Measurements from ENCODE around the gene RTEL1. TPM values are rescaled to one million over a fixed set of nuclear protein-coding genes. Genes with fewer than 3 reads are reported as not detected.

Gene RTEL1
- total and polyA plus RNA-seq, 2 donors (not counting 1 experiment from before 2014, with no cell fraction given): 4.7 to 12.4 TPM

GRCh38 chr20:63617876-63618265, 40.2 kb upstream of the RTEL1 start:
- Histone ChIP-seq H3K9ac (ENCODE audit: insufficient read depth, low read length) (no peak overlapping the region), H3K27me3 (ENCODE audit: control insufficient read depth, insufficient read depth, low read length) (no peaks in the 10 kb centered on the region), H3K9me3 (ENCODE audit: control insufficient read depth, insufficient read depth, low read depth, low read length) (no peaks in the 10 kb centered on the region), H3K4me1 (ENCODE audit: control insufficient read depth, extremely low read depth, insufficient read depth, low read length) (no peaks in the 10 kb centered on the region), H3K36me3 (ENCODE audit: control insufficient read depth, insufficient read depth, low read length) (peaks cover 7% of the 10 kb centered on the region), H4K20me1 (ENCODE audit: control insufficient read depth, extremely low read depth, insufficient read depth, low read length) (no peaks in the 10 kb centered on the region), H3K79me2 (ENCODE audit: control insufficient read depth, insufficient read depth, low read length) (peaks cover 34% of the 10 kb centered on the region), H3K27ac (ENCODE audit: insufficient read depth, low read length) (no peak overlapping the region), H3K4me2 (ENCODE audit: extremely low read depth, insufficient read depth, low read length) (no peak overlapping the region), H3K4me3 (replicated peaks in 1 of 4; ENCODE audit: control extremely low read depth in 1 of 4, insufficient read depth in 1 of 4, low read depth in 3 of 4, low read length in 4 of 4) (no peak overlapping the region), H2AFZ (ENCODE audit: low read length) (no peak overlapping the region)
- DNase-seq (ENCODE audit: low read depth in 2 of 2): no peak
- TF ChIP-seq EZH2 (IDR thresholded peaks at IDR 0.05; ENCODE audit: low read length, missing control alignments) (no peak), CTCF (conservative IDR thresholded peaks at IDR 0.05 in 1 of 2, IDR thresholded peaks at IDR 0.05 in 1 of 2; ENCODE audit: low read depth in 1 of 2, low read length in 2 of 2) (no peak)

GRCh38 chr20:63618291-63618980, 39.7 kb upstream of the RTEL1 start:
- Histone ChIP-seq H3K9ac (ENCODE audit: insufficient read depth, low read length) (no peak overlapping the region), H3K79me2 (ENCODE audit: control insufficient read depth, insufficient read depth, low read length) (peaks cover 34% of the 10 kb centered on the region)
- TF ChIP-seq EZH2 (IDR thresholded peaks at IDR 0.05; ENCODE audit: low read length, missing control alignments) (no peak), CTCF (conservative IDR thresholded peaks at IDR 0.05 in 1 of 2, IDR thresholded peaks at IDR 0.05 in 1 of 2; ENCODE audit: low read depth in 1 of 2, low read length in 2 of 2) (no peak)

GRCh38 chr20:63619086-63619485, 39.0 kb upstream of the RTEL1 start:
- peaks cover 7% of the 10 kb centered on the region for H3K36me3 ChIP-seq (ENCODE audit: control insufficient read depth, insufficient read depth, low read length)
- no peak overlapping the region for H3K4me2 ChIP-seq (ENCODE audit: extremely low read depth, insufficient read depth, low read length)
- TF ChIP-seq CTCF (conservative IDR thresholded peaks at IDR 0.05 in 1 of 2, IDR thresholded peaks at IDR 0.05 in 1 of 2; ENCODE audit: low read depth in 1 of 2, low read length in 2 of 2): no peak
- no peaks in the 10 kb centered on the region for H3K4me1 ChIP-seq (ENCODE audit: control insufficient read depth, extremely low read depth, insufficient read depth, low read length)
- H3K27me3 ChIP-seq (ENCODE audit: control insufficient read depth, insufficient read depth, low read length): no peaks in the 10 kb centered on the region
- no peak overlapping the region for H3K4me3 ChIP-seq (replicated peaks in 1 of 4; ENCODE audit: control extremely low read depth in 1 of 4, insufficient read depth in 1 of 4, low read depth in 3 of 4, low read length in 4 of 4)
- no peaks in the 10 kb centered on the region for H3K9me3 ChIP-seq (ENCODE audit: control insufficient read depth, insufficient read depth, low read depth, low read length)
- no peak overlapping the region for H3K9ac ChIP-seq (ENCODE audit: insufficient read depth, low read length)
- H3K79me2 ChIP-seq (ENCODE audit: control insufficient read depth, insufficient read depth, low read length): peaks cover 34% of the 10 kb centered on the region
- H3K27ac ChIP-seq (ENCODE audit: insufficient read depth, low read length): no peak overlapping the region
- no peak for DNase-seq (ENCODE audit: low read depth in 2 of 2)
- no peaks in the 10 kb centered on the region for H4K20me1 ChIP-seq (ENCODE audit: control insufficient read depth, extremely low read depth, insufficient read depth, low read length)
- no peak overlapping the region for H2AFZ ChIP-seq (ENCODE audit: low read length)

More at GRCh38 chr20:63618291-63618980, 39.7 kb upstream of the RTEL1 start:
- Histone ChIP-seq H3K36me3 (ENCODE audit: control insufficient read depth, insufficient read depth, low read length) (peaks cover 7% of the 10 kb centered on the region), H2AFZ (ENCODE audit: low read length) (no peak overlapping the region), H4K20me1 (ENCODE audit: control insufficient read depth, extremely low read depth, insufficient read depth, low read length) (no peaks in the 10 kb centered on the region), H3K9me3 (ENCODE audit: control insufficient read depth, insufficient read depth, low read depth, low read length) (no peaks in the 10 kb centered on the region), H3K4me1 (ENCODE audit: control insufficient read depth, extremely low read depth, insufficient read depth, low read length) (no peaks in the 10 kb centered on the region), H3K27me3 (ENCODE audit: control insufficient read depth, insufficient read depth, low read length) (no peaks in the 10 kb centered on the region), H3K27ac (ENCODE audit: insufficient read depth, low read length) (no peak overlapping the region), H3K4me2 (ENCODE audit: extremely low read depth, insufficient read depth, low read length) (no peak overlapping the region), H3K4me3 (replicated peaks in 1 of 4; ENCODE audit: control extremely low read depth in 1 of 4, insufficient read depth in 1 of 4, low read depth in 3 of 4, low read length in 4 of 4) (no peak overlapping the region)
- DNase-seq (ENCODE audit: low read depth in 2 of 2): no peak

Measured in fibroblast of lung (primary cell).